Suprapubic skin (tissue), 4 donors: ENCODE results near the gene RAE1. TPM values are rescaled to one million over a fixed set of nuclear protein-coding genes. Genes with fewer than 3 reads are reported as not detected.

Experiments used
- DNase-seq, 2 donors: peaks; one replicate each; pipeline ENCODE4 v3.0.0-alpha.2; 2019; ENCODE audit warnings: low spot score in 2 of 2
- H3K27ac ChIP-seq: fragments of 200-600 bp; sonication (generic); one replicate; pipeline ENCODE4 v1.5.1; 2019
- H3K27me3 ChIP-seq: fragments of 200-600 bp; sonication (generic); one replicate; pipeline ENCODE4 v1.5.1; 2019
- H3K36me3 ChIP-seq: fragments of 200-600 bp; sonication (generic); one replicate; pipeline ENCODE4 v1.5.1; 2019
- H3K4me1 ChIP-seq: fragments of 200-600 bp; sonication (generic); one replicate; pipeline ENCODE4 v1.5.1; 2019
- H3K4me3 ChIP-seq: fragments of 200-600 bp; sonication (generic); one replicate; pipeline ENCODE4 v1.5.1; 2019; ENCODE audit warnings: mild to moderate bottlenecking
- H3K9me3 ChIP-seq: fragments of 200-600 bp; sonication (generic); one replicate; pipeline ENCODE4 v1.5.1; 2019
- EP300 ChIP-seq: sonication (generic); formaldehyde crosslinking; IDR thresholded peaks from one replicate; pipeline ENCODE4 v1.6.1; 2017; ENCODE audit warnings: antibody characterized with exemption
- POLR2A ChIP-seq, 2 donors: fragments of 450-650 bp; IDR thresholded peaks; one replicate each; pipeline ENCODE4 v1.6.1; 2017; ENCODE audit warnings: antibody characterized with exemption in 2 of 2, mild to moderate bottlenecking in 2 of 2, moderate library complexity in 2 of 2
- POLR2AphosphoS5 ChIP-seq, 3 donors: sonication (generic); formaldehyde crosslinking; IDR thresholded peaks; one replicate each; pipeline ENCODE4 v1.6.1; 2017; ENCODE audit warnings: antibody characterized with exemption in 3 of 3
- WGBS: methylation state at CpG from one replicate; pipeline ENCODE4 v1.1.5; 2018; 5-methylcytosine and 5-hydroxymethylcytosine counted together
- total RNA-seq, 4 donors: library from RNA; depleted of rRNA; stranded (reverse); fragments of >200 nt; gene quantifications; one replicate each; pipeline ENCODE4 v1.1.0, GENCODE V29; 2016
- TF ChIP-seq, protein P1 (sequence below), 2 donors: fragments of 200-600 bp in 1 of 2; fragments of 450-650 bp in 1 of 2; sonication (generic) in 1 of 2; IDR thresholded peaks; one replicate each; pipeline ENCODE4 v1.5.1; 2016 to 2019; ENCODE audit warnings: antibody characterized with exemption in 2 of 2, mild to moderate bottlenecking in 1 of 2, moderate library complexity in 1 of 2

Gene RAE1
- total RNA-seq, 4 donors from 2014 or later: 31.2 to 45.1 (median 37.2) TPM

DNA sequence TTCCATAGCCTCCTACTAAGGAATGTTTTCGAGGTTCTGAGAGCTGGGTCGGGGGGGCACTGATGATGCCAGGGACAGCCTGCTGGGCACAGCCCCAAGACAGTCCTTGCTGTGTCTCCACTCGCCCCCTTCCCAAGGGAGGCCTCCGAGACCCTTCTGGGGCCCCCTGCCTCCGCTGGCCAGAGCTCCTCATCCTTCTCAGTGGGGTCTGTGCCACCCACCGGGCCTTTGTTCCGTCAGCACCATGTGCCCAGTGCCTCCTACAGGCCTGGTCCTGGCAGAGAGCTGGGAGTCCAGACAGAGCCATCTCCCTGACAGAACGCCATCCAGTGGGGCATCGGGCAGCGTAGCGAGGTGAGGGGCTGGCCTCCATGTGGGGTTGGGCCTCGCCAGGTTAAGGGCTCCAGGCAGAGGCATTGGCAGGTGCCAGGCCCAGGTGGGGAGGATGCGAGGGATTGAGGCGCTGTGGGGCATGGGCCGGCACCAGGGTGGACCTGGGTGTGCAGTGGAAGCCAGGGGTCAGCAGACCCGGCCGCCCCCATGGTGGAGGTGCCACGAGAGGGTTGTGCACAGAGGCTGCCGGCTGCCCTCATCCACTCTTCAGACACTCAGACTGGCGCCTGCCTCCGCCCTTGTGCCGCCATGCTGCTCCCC, 53.5 kb downstream of the RAE1 start:
- Histone ChIP-seq H3K4me3 (no peak overlapping the region), H3K4me1 (peaks cover 18% of the 10 kb centered on the region), H3K27me3 (no peaks in the 10 kb centered on the region), H3K27ac (no peak overlapping the region), H3K9me3 (no peaks in the 10 kb centered on the region), H3K36me3 (peaks cover 71% of the 10 kb centered on the region)
- no peak for DNase-seq
- 88% methylated on average over 8 of the region's 22 CpGs for WGBS
- TF ChIP-seq POLR2A (IDR thresholded peaks at IDR 0.05): no peak

DNA sequence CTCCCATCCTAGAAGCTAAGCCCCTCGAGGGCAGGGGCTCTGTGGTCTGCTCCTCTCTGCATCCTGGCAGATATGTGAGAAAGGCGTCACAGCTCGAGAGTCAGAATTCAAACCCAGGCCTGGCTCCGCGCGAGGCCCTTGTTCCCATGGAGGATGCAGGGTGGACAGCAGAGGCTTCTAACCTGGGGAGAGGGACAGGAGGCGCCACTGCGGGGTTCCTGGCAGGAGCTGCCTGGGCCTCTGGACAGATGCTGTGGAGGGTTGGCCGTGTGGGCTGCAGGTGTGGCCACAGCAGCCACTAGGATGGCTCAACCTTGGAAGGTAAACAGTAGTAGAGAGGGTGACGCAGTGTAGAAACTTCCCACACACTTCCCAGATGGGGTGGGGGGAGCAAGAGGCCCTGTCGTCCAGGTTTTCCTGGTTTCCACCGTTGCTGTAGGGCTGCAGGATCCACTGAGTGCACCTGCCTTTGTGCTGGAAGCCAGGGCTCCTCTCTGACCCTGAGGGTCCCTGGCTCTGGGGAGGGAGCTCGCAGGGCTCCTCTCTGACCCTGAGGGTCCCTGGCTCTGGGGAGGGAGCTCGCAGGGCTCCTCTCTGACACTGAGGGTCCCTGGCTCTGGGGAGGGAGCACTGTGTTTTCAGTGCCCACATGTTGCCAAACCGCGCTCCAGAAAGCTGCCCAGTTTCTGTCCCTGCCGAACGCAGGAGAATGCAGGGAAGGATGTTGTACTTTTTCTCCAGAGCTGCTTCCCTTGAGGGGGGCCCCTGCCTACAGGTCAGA, 54.4 kb downstream of the RAE1 start:
- Histone ChIP-seq H3K36me3 (peaks cover 71% of the 10 kb centered on the region), H3K27ac (no peak overlapping the region), H3K27me3 (no peaks in the 10 kb centered on the region), H3K4me3 (no peak overlapping the region), H3K4me1 (peaks cover 10% of the 10 kb centered on the region), H3K9me3 (no peaks in the 10 kb centered on the region)
- no peak for TF ChIP-seq POLR2A (IDR thresholded peaks at IDR 0.05)
- no peak for DNase-seq
- 87% methylated on average over 16 of the region's 18 CpGs for WGBS

DNA sequence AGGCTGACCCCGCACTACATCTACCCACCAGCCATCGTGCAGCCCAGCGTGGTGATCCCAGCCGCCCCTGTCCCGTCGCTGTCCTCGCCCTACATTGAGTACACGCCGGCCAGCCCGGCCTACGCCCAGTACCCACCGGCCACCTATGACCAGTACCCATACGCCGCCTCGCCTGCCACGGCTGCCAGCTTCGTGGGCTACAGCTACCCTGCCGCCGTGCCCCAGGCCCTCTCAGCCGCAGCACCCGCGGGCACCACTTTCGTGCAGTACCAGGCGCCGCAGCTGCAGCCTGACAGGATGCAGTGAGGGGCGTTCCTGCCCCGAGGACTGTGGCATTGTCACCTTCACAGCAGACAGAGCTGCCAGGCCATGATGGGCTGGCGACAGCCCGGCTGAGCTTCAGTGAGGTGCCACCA, 56.5 kb downstream of the RAE1 start:
- no peak for TF ChIP-seq EP300
- TF ChIP-seq, protein P1, sequence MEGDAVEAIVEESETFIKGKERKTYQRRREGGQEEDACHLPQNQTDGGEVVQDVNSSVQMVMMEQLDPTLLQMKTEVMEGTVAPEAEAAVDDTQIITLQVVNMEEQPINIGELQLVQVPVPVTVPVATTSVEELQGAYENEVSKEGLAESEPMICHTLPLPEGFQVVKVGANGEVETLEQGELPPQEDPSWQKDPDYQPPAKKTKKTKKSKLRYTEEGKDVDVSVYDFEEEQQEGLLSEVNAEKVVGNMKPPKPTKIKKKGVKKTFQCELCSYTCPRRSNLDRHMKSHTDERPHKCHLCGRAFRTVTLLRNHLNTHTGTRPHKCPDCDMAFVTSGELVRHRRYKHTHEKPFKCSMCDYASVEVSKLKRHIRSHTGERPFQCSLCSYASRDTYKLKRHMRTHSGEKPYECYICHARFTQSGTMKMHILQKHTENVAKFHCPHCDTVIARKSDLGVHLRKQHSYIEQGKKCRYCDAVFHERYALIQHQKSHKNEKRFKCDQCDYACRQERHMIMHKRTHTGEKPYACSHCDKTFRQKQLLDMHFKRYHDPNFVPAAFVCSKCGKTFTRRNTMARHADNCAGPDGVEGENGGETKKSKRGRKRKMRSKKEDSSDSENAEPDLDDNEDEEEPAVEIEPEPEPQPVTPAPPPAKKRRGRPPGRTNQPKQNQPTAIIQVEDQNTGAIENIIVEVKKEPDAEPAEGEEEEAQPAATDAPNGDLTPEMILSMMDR (IDR thresholded peaks at IDR 0.05): no peak
- TF ChIP-seq POLR2AphosphoS5 (IDR thresholded peaks at IDR 0.05): no peak
- TF ChIP-seq POLR2A (IDR thresholded peaks at IDR 0.05): no peak
- Histone ChIP-seq H3K27me3 (no peaks in the 10 kb centered on the region), H3K9me3 (no peaks in the 10 kb centered on the region), H3K36me3 (peaks cover 59% of the 10 kb centered on the region), H3K4me3 (no peak overlapping the region), H3K4me1 (no peaks in the 10 kb centered on the region), H3K27ac (no peak overlapping the region)
- 94% methylated on average over 21 of the region's 29 CpGs for WGBS
- no peak for DNase-seq

DNA sequence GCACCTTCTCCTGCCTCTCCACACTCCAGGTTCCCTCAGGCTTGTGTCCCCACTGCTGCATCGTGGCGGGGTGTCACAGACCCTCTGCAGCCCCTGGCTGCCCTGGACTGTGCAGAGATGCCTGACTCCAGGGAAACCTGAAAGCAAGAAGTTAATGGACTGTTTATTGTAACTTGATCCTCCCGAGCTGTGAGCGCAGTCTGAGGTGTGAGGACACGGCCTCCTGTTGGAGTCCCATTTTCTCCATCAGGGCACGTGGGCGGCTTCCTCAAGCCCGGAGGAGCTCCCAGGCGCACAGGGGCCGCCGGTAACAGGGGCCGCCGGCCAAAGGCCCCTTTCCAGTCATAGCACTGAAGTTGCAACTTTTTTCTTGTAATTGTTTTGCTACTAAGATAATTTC, 57.1 kb downstream of the RAE1 start:
- Histone ChIP-seq H3K36me3 (peaks cover 53% of the 10 kb centered on the region), H3K4me1 (no peaks in the 10 kb centered on the region), H3K27ac (no peak overlapping the region), H3K27me3 (no peaks in the 10 kb centered on the region), H3K4me3 (no peak overlapping the region), H3K9me3 (no peaks in the 10 kb centered on the region)
- DNase-seq: no peak
- WGBS: 84% methylated on average over 13 of the region's 13 CpGs
- TF ChIP-seq EP300 (no peak), POLR2A (IDR thresholded peaks at IDR 0.05) (no peak), POLR2AphosphoS5 (IDR thresholded peaks at IDR 0.05) (no peak)
- TF ChIP-seq, protein P1 (IDR thresholded peaks at IDR 0.05): no peak

DNA sequence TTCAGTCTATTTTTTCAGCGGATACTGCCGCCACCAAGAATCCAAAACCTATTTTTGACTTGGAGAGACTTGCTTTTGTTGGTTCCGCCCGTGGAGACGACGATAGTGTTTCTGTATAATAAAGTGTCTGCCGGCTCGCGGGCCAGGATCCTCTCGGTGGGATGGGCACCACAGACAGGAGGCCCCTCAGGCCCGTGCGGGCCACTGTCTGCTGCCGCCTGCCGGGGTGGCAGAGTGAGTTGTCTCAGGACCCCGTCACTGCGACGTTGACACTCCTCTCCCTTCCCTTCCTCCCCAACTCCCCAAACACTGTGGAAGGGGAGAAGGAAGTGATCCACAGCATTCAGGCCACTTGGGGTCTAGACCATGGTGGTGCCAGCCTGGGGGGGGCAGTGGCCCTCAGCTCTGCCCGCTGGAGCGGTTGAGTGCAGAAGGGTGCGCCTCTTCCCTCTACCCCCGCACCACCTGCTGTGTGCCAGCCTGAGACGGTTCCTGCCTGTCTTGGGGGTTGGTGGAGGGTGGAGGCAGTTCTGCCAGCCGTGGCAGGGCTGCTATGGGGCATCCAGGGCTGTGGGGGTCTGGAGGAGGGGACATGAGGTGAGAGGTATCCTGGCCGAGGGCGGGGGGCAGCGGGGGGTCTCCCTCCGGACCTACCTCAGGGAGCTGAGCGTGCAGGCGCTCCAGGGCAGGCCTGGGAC, 57.6 kb downstream of the RAE1 start:
- WGBS: 91% methylated on average over 22 of the region's 29 CpGs
- Histone ChIP-seq H3K4me1 (no peaks in the 10 kb centered on the region), H3K4me3 (no peak overlapping the region), H3K9me3 (no peaks in the 10 kb centered on the region), H3K27me3 (no peaks in the 10 kb centered on the region), H3K27ac (no peak overlapping the region), H3K36me3 (peaks cover 52% of the 10 kb centered on the region)
- TF ChIP-seq POLR2A (IDR thresholded peaks at IDR 0.05) (no peak), POLR2AphosphoS5 (IDR thresholded peaks at IDR 0.05) (no peak), EP300 (no peak)
- TF ChIP-seq, protein P1 (IDR thresholded peaks at IDR 0.05): no peak
- no peak for DNase-seq

DNA sequence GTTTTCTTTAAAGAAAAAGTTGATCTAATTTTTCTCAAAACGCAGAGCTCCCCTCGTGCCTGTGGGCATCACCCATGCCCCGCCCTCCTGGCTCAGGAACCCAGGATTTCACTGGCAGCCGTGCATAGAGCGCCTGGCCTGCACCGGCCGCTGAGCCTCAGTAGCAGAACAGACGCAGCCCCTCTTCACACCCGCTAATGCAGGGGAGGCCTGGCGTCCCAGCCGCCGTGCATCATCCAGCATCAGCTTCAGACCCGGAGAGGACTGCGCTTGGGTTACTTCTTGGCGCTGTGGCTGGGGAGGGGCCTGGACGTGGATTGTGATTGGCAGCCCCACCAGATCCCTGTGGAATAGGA, 58.2 kb downstream of the RAE1 start:
- TF ChIP-seq POLR2A (IDR thresholded peaks at IDR 0.05) (no peak), EP300 (no peak), POLR2AphosphoS5 (IDR thresholded peaks at IDR 0.05) (no peak)
- TF ChIP-seq, protein P1 (IDR thresholded peaks at IDR 0.05): no peak
- no peak overlapping the region for H3K27ac ChIP-seq

More for the DNA sequence above, 58.2 kb downstream of the RAE1 start:
- DNase-seq: no peak
- H3K4me1 ChIP-seq: no peaks in the 10 kb centered on the region
- no peaks in the 10 kb centered on the region for H3K27me3 ChIP-seq
- no peak overlapping the region for H3K4me3 ChIP-seq
- 67% methylated on average over 12 of the region's 16 CpGs for WGBS
- peaks cover 47% of the 10 kb centered on the region for H3K36me3 ChIP-seq
- H3K9me3 ChIP-seq: no peaks in the 10 kb centered on the region
